GM19467 (cell line): ENCODE measurements around the gene ANO10.

Experiments used
- ATAC-seq: cut with Tn5 transposase; IDR thresholded peaks from one replicate; pipeline ENCODE4 v1.9.1; 2021; ENCODE audit warnings: mild to moderate bottlenecking, moderate library complexity; ENCODE audit not compliant: unreplicated experiment

The ANO10 gene

GRCh38 chr3:43353923-43354670, 267.7 kb downstream of the ANO10 start:
- ATAC-seq = no peak

DNA sequence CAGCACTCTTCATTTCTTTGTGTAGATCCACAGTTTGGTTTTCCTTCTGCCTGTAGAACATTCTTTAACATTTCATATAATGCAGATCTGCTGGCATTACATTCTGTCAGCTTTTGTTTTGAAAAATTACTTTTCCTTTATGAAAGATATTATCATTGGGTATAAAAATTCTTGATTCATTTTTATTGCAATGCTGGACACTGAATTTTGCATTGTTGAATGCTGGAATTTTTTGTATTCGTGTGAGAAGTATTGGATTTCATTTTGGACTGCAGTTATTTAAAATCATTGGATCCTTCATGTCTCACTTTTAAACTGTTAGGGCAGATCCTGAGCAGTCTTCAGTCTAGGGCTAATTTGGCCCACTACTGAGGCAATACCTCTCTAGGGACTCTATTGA, 268.4 kb downstream of the ANO10 start:
- no peak for ATAC-seq

GRCh38 chr3:43349716-43350115, 272.1 kb downstream of the ANO10 start:
- ATAC-seq = no peak

- no peak for ATAC-seq
These were observed 272.8 kb downstream of the ANO10 start for GRCh38 chr3:43348852-43349574.

GRCh38 chr3:43348350-43348749, 273.5 kb downstream of the ANO10 start:
- no peak for ATAC-seq

DNA sequence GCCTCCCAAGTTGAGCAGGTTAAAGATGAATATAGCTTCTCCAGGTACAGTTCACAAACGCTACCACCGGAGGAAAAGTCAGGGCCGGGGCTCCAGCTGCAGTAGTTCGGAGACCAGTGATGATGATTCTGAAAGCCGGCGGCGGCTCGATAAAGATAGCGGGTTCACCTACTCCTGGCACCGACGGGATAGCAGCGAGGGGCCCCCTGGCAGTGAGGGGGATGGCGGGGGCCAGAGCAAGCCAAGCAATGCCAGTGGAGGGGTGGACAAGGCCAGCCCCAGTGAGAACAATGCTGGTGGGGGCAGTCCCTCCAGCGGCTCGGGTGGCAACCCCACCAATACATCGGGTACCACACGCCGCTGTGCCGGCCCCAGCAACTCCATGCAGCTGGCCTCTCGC, 274.0 kb downstream of the ANO10 start:
- no peak for ATAC-seq

DNA sequence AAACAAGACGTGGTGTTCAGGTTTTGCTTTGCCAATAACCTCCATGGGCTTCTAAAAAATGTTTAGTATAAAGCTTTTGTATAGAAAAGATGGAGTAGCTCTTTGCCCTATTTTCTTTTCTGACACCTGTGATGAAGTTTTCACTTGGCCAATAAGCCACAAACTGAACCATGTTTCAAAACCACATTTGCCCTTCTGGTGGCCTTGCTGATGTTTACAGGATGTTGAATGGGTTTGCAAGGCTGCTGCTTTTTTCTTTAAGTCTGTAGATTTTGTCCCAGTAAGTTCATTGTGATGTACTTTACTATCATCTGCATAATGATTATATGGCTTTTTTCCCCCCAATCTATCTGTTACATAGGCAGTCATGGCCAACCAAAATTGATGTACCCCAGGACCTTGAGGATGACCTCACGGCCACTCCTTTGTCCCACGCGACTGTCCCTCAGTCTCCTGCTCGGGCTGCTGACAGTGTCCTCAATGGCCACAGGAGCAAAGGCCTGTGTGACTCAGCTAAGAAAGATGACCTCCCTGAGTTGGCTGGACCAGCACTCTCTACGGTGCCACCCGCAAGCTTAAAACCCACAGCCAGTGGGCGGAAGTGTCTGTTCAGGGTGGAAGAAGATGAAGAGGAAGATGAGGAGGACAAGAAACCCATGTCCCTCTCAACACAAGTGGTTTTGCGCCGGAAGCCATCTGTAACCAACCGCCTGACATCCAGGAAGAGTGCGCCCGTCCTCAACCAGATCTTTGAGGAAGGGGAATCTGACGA, 274.6 kb downstream of the ANO10 start:
- no peak for ATAC-seq

GRCh38 chr3:43345877-43346276, 275.9 kb downstream of the ANO10 start:
- no peak for ATAC-seq

DNA sequence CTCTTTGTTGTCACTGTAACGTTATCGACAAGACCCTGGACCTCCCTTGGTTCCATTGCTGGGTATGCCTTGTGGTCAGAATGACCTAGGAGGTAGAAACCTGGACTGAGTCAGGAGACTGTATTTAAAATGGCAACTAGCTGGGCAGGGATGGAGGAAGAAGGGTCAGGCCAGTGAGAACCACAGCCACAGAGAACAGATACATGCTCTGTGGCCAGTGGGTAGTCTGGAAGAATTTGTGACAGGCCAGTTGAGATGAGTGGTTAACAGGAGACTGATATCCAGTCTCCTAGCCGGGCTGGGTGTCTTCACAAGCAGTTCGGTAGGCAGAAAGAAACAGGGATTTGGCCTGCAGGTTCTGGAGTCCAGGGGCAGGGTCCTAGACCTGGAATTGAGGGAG, 276.6 kb downstream of the ANO10 start:
- ATAC-seq = no peak

- no peak for ATAC-seq
These were observed 277.3 kb downstream of the ANO10 start for GRCh38 chr3:43344520-43344919.

DNA sequence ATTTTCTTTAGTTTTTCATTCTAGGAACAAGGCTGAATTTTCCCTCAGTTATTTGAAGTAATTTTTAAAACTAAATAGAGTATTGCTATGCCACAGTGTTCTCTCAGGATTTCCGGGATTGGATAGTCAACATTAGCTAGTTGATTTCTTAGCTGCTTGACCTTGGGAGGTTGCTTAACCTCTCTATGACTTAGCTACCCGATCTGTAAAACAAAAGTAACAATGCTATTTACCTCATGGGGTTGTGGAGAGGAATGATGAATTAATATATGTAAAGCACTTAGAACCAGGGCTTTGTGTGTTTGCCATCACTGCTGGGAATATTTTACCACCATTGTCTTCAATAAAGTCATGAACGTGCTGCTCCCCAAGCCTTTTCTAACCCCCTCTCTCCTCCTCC, 278.0 kb downstream of the ANO10 start:
- no peak for ATAC-seq

GRCh38 chr3:43343185-43343584, 278.6 kb downstream of the ANO10 start:
- no peak for ATAC-seq

DNA sequence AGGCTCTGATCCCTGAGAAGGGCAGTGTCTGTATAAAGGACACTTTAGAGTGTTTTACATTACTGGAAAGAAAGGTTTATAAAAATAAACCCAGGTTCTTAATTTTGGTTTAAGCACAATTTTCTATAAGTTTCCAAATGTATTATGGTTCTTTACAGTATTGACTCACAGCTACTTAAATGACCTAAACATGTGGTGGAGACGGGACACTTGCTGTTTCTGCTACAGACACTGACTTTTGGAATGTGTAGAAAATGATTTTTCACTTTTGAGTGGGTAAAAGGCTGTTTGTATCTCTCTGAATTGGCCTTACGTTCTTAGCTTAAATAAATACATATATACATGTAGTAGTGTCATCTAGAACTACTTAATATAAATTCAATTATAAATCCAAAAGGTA, 280.0 kb downstream of the ANO10 start:
- ATAC-seq = no peak

- no peak for ATAC-seq
These were observed 281.4 kb downstream of the ANO10 start for GRCh38 chr3:43340403-43340802.

GRCh38 chr3:43338295-43338694, 283.5 kb downstream of the ANO10 start:
- no peak for ATAC-seq

DNA sequence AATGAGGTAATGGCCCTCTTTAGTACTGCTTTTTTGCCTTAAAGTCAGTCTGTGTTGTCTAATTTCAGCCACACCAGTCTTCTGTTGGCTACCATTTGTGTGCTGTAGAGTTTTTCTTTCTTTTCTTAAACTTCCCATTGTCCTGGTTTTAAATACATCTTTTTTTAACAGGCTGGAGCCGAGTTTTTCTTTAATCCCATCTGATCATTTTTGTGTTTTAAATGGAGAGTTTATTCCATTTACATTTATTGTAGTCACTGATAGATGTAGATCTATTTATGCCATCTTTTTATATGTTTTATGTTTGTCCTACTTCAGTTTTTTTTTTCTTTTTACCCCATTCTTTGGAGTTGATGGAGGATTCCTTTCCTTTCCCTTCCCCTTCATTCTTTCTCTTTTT, 286.0 kb downstream of the ANO10 start:
- ATAC-seq = no peak

GRCh38 chr3:43334976-43335375, 286.8 kb downstream of the ANO10 start:
- ATAC-seq = no peak

DNA sequence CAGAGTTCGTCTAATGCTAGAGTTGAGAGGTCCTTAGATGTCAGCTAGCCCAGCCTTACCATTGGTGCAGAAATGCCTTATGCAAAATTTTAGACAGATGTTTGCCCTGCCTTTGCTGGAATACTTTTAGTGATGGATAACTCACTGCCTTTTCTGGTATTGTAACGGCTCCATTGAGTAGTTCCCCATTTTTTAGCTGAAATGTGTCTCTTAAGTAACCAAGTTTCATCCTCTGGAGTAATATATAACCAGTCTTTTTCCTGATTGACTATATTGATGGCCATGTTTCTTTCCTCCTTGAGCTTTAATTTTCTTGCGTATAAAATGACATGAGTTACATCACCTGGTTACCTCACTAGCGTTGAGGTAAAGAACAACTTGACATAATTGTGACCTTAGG, 290.4 kb downstream of the ANO10 start:
- ATAC-seq = no peak

DNA sequence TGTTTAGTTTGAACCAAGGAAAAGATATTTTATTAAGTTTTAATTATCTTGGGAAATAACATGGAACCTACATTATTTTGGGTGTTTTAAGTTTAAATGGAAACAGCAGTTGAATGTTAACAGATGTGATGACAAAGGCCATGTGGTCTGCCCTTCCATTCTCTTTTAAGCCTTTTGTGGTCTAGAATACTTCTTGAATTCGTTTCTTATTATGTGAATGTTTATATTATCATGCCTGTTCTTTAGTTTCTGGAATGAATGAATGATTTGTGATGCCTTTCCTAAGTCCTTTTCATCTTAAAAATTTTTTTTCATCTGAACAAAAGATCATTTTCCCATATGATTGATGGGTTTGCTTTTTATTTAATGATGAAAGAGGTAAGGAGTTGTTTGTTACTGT, 290.8 kb downstream of the ANO10 start:
- ATAC-seq = no peak

- no peak for ATAC-seq
These were observed 293.2 kb downstream of the ANO10 start for GRCh38 chr3:43328653-43329052.

- ATAC-seq = no peak
These were observed 294.2 kb downstream of the ANO10 start for GRCh38 chr3:43327582-43327979.
